ENCODE results near the gene PBX1. TPM values are rescaled to one million over a fixed set of nuclear protein-coding genes. Genes with fewer than 3 reads are reported as not detected.

PBX1 gene
- total and polyA plus RNA-seq, 12 donors, result 13.3 to 91.8 (median 62.7) TPM

DNA sequence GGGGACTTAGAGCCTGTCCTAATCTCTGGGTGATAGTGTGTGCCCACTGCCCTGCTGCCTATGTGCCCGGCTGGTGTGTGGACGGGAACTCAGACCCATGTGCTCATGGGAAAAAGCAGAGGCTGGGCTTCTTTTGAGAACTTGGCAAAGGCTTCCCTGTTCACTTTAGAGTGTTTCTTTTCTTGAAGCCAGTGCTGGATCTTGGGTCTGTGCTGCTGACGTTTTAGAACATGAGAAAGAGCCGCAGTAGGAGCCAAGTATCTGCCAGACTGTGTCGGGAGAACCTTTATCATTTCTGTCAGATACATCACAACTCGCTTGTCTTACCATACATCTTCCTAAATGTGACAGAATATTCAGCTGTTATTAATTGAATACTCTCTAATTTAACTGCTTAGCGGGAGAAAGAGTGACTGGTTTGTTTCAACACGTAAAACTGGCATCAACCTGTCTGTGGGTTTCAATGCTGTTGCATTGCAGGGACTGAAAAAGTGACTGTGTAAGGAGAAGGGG lies 195.2 kb downstream of the PBX1 start:
- Histone ChIP-seq H3K9me3 (no peaks in the 10 kb centered on the region), H3K4me1 (peaks cover 12 to 69% (median 33%) of the 10 kb centered on the region in 9 donors), H3K4me3 (peak overlapping the region in 8 of 10 donors; percentile 6 to 43 (median 28)), H3K36me3 (no peaks in the 10 kb centered on the region), H3K27me3 (no peaks in the 10 kb centered on the region), H3K27ac (peak overlapping the region; percentile 63 to 81 (median 75))
- intact Hi-C loops (cut with DNase I), result no loop called here
- WGBS, 2 donors, result 35 to 38% methylated on average over 8 of the region's 8 CpGs
- TF ChIP-seq, protein P1, sequence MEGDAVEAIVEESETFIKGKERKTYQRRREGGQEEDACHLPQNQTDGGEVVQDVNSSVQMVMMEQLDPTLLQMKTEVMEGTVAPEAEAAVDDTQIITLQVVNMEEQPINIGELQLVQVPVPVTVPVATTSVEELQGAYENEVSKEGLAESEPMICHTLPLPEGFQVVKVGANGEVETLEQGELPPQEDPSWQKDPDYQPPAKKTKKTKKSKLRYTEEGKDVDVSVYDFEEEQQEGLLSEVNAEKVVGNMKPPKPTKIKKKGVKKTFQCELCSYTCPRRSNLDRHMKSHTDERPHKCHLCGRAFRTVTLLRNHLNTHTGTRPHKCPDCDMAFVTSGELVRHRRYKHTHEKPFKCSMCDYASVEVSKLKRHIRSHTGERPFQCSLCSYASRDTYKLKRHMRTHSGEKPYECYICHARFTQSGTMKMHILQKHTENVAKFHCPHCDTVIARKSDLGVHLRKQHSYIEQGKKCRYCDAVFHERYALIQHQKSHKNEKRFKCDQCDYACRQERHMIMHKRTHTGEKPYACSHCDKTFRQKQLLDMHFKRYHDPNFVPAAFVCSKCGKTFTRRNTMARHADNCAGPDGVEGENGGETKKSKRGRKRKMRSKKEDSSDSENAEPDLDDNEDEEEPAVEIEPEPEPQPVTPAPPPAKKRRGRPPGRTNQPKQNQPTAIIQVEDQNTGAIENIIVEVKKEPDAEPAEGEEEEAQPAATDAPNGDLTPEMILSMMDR (IDR thresholded peaks at IDR 0.05), result no peak
- DNase-seq (peak; percentile 37 to 54), ATAC-seq (peak; percentile 49 to 85 (median 76))

DNA sequence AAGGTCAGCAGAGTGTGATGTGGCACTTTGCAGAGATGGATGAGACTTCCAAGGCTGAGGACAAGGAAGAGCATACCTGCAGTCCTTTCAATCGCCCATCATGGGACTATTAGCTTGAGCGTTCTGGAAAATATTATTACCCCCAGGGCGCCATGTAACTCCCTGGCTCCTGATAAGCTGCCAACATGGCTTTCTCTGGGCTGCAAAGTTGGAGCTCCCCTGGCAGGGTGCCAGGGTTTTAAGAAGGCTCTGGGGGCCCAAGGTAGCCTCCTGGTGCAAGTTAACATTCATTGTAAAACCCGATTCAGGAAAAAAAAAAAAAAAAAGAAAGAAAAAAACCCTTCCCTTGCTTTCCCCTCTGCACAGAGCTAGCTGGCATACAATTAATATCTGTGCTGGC lies 196.7 kb downstream of the PBX1 start:
- no peaks in the 10 kb centered on the region for H3K27me3 ChIP-seq
- ATAC-seq (peak in 1 of 8 donors; percentile 38), DNase-seq (no peak)
- intact Hi-C loops (cut with DNase I), result no loop called here
- peaks cover 10 to 71% (median 32%) of the 10 kb centered on the region in 9 donors for H3K4me1 ChIP-seq
- TF ChIP-seq, protein P1 (IDR thresholded peaks at IDR 0.05), result no peak
- H3K36me3 ChIP-seq, result no peaks in the 10 kb centered on the region
- H3K9me3 ChIP-seq, result no peaks in the 10 kb centered on the region
- no peak overlapping the region for H3K4me3 ChIP-seq
- WGBS, 2 donors, result 52 to 57% methylated on average over 4 of the region's 4 CpGs
- peak overlapping the region in 4 of 10 donors; percentile 21 to 72 (median 28) for H3K27ac ChIP-seq

DNA sequence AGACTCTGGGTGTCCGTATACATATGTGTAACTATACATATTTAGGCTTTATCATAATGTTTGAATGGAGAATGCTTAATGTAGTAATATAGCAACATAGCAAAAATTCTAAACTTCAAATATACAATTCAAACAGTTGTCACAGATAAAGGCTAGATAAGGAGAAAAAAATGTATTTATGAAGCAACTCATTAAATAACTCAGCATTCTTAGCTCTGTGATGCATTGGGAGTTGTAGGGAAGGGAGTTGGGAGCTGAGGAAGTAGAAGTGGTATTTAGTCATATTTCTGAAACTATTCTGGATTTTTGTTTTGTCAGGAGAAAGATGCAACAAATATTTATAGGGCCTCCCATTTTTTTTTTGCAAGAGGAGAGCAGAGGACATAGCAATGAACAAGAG lies 197.8 kb downstream of the PBX1 start:
- Histone ChIP-seq H3K4me3 (no peak overlapping the region), H3K27ac (no peak overlapping the region), H3K9me3 (no peaks in the 10 kb centered on the region), H3K4me1 (peaks cover 10 to 65% (median 32%) of the 10 kb centered on the region in 9 donors), H3K27me3 (no peaks in the 10 kb centered on the region), H3K36me3 (no peaks in the 10 kb centered on the region)
- TF ChIP-seq, protein P1 (IDR thresholded peaks at IDR 0.05), result no peak
- intact Hi-C loops (cut with DNase I), result no loop called here
- WGBS, 2 donors, result 95 to 100% methylated on average over 1 of the region's 1 CpG
- ATAC-seq (no peak), DNase-seq (no peak)

DNA sequence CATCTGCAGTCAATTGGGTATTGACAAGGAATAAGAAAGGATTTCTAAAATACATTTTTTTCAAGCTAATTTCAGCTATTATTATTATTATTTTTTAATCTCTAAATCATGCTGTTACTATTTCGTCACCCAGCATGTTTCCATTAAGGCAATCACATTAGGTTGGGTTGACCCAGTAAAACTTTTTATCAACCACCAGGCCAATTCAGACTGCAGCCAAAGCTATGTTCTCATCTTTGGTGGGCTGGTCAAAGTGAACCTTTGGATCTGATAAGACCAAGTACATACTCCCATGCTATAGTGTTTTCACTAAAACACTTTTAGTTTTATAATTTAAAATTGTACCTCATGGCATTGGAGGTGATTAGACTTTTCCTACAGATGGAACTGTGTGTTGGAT lies 198.6 kb downstream of the PBX1 start:
- intact Hi-C loops (cut with DNase I), result no loop called here
- TF ChIP-seq, protein P1 (IDR thresholded peaks at IDR 0.05), result no peak
- 72% methylated on average over 1 of the region's 1 CpG for WGBS, 2 donors
- Histone ChIP-seq H3K9me3 (no peaks in the 10 kb centered on the region), H3K4me1 (peaks cover 10 to 59% (median 29%) of the 10 kb centered on the region in 9 donors), H3K36me3 (no peaks in the 10 kb centered on the region), H3K27ac (peak overlapping the region in 1 of 10 donors; percentile 5), H3K4me3 (no peak overlapping the region), H3K27me3 (no peaks in the 10 kb centered on the region)
- ATAC-seq (no peak), DNase-seq (no peak)

All from heart right ventricle (tissue), 16 donors.